Measurements from ENCODE around the gene PRKAR2B. TPM values are rescaled to one million over a fixed set of nuclear protein-coding genes. Genes with fewer than 3 reads are reported as not detected.

PRKAR2B gene
- total and polyA plus RNA-seq, 2 of the 4 experiments (the other 2 are of a cell fraction) = 3.0 to 3.1 TPM

- in situ Hi-C loops (cut with MboI; ENCODE audit: low sequenced_read_pairs) = no loop called here
- no peak for TF ChIP-seq POLR2A (IDR thresholded peaks at IDR 0.05; ENCODE audit: low read depth, low read length)
- no peak for TF ChIP-seq USF2 (IDR thresholded peaks at IDR 0.05; ENCODE audit: low read depth, low read length)
- TF ChIP-seq CTCF (conservative IDR thresholded peaks at IDR 0.05; ENCODE audit: low read depth, low read length) = no peak
- TF ChIP-seq CHD1 (IDR thresholded peaks at IDR 0.05; ENCODE audit: low read depth, low read length) = no peak
- no peak for TF ChIP-seq CEBPB (IDR thresholded peaks at IDR 0.05; ENCODE audit: low read depth, low read length)
- TF ChIP-seq BHLHE40 (IDR thresholded peaks at IDR 0.05; ENCODE audit: low read depth, low read length) = no peak
- no peak for TF ChIP-seq RAD21 (IDR thresholded peaks at IDR 0.05; ENCODE audit: low read length)
- no peak for TF ChIP-seq SMC3 (IDR thresholded peaks at IDR 0.05; ENCODE audit: low read depth, low read length)
- no peak for TF ChIP-seq RCOR1 (IDR thresholded peaks at IDR 0.05; ENCODE audit: insufficient replicate concordance, low read length)
- TF ChIP-seq NFE2L2 (IDR thresholded peaks at IDR 0.05; ENCODE audit: low read depth, low read length) = no peak
- TF ChIP-seq FOS (IDR thresholded peaks at IDR 0.05; ENCODE audit: low read depth, low read length) = no peak
- no peak for TF ChIP-seq ELK1 (IDR thresholded peaks at IDR 0.05; ENCODE audit: borderline replicate concordance, low read depth, low read length)
- no peak for TF ChIP-seq MAZ (IDR thresholded peaks at IDR 0.05; ENCODE audit: borderline replicate concordance, low read depth, low read length)
- no peak for TF ChIP-seq RFX5 (IDR thresholded peaks at IDR 0.05; ENCODE audit: low read depth, low read length)
- TF ChIP-seq MAFK (IDR thresholded peaks at IDR 0.05; ENCODE audit: low read depth, low read length) = no peak
These were observed 32.5 kb downstream of the PRKAR2B start for GRCh38 chr7:107076781-107077698.

More at GRCh38 chr7:107076781-107077698, 32.5 kb downstream of the PRKAR2B start:
- H2BK120ac ChIP-seq (ENCODE audit: low read depth, low read length) = no peak overlapping the region
- H2BK20ac ChIP-seq (ENCODE audit: low read depth, low read length) = no peak overlapping the region
- no peak overlapping the region for H2AK5ac ChIP-seq (ENCODE audit: low read depth, low read length)
- no peak for DNase-seq
- H3K4me3 ChIP-seq (ENCODE audit: insufficient read depth, low read depth, low read length) = no peak overlapping the region
- H3K9ac ChIP-seq (ENCODE audit: low read depth, low read length) = no peak overlapping the region
- H3K56ac ChIP-seq (ENCODE audit: extremely low read depth, insufficient read depth, low read length) = no peak overlapping the region
- dilution Hi-C loops (cut with HindIII; ENCODE audit: low sequenced_read_pairs, unreplicated experiment) (no loop called here), intact Hi-C loops (cut with micrococcal nuclease) (no loop called here)
- no peak overlapping the region for H2AK9ac ChIP-seq (replicated peaks; ENCODE audit: low read depth, low read length, poor library complexity)
- H4K8ac ChIP-seq (ENCODE audit: low read depth in 2 of 2, low read length in 2 of 2) = no peak overlapping the region
- no peak overlapping the region for H3K23ac ChIP-seq (ENCODE audit: low read depth, low read length)
- ATAC-seq (ENCODE audit: low read depth) = no peak
- no TSS peak for BruUV-seq (replicated peaks)
- no peak overlapping the region for H3K4ac ChIP-seq (ENCODE audit: low read depth, low read length)
- no peak overlapping the region for H3K14ac ChIP-seq (replicated peaks; ENCODE audit: low read depth, low read length)
- no peaks in the 10 kb centered on the region for H3K27me3 ChIP-seq (ENCODE audit: control insufficient read depth, insufficient read depth, low read length)
- WGBS, 2 experiments (ENCODE audit: extremely low coverage in 2 of 2, insufficient read length in 1 of 2) = 95% methylated on average over 4 of the region's 8 CpGs; no CpG with 5 or more reads in 1 of the 2 experiments
- H3K4me1 ChIP-seq (ENCODE audit: control insufficient read depth, insufficient read depth, low read length) = no peaks in the 10 kb centered on the region
- no peak overlapping the region for H2AFZ ChIP-seq (replicated peaks; ENCODE audit: low read length, poor library complexity)
- peaks cover 11% of the 10 kb centered on the region for H3K9me1 ChIP-seq (ENCODE audit: insufficient read depth, low read length)
- H3K4me2 ChIP-seq (ENCODE audit: low read depth, low read length) = no peak overlapping the region
- H4K20me1 ChIP-seq (ENCODE audit: insufficient read depth, low read length) = 0 out of 2 replicates have a peak, but pooled peaks cover 3% of the 10 kb centered on the region
- H3K18ac ChIP-seq (ENCODE audit: low read depth, low read length) = no peak overlapping the region
- no peak overlapping the region for H3K27ac ChIP-seq (ENCODE audit: insufficient read depth, low read length)
- peaks cover 1% of the 10 kb centered on the region; the same call in 1 of the 2 replicates for H3K36me3 ChIP-seq (ENCODE audit: control insufficient read depth, insufficient read depth, low read length)
- POLR2A ChIA-PET (ENCODE audit: unreplicated experiment) = no interaction called here
- no peaks in the 10 kb centered on the region for H3K9me3 ChIP-seq (ENCODE audit: control insufficient read depth, insufficient read depth, low read length)
- no peaks in the 10 kb centered on the region for H3K79me1 ChIP-seq (ENCODE audit: low read depth in 1 of 2, low read length in 2 of 2)
- no peak overlapping the region for H2BK5ac ChIP-seq (ENCODE audit: low read depth, low read length, poor library complexity, severe bottlenecking)
- no peak overlapping the region for H2BK15ac ChIP-seq (ENCODE audit: low read depth, low read length)
- CTCF ChIA-PET = no interaction called here
- H4K5ac ChIP-seq (ENCODE audit: low read depth, low read length) = no peak overlapping the region
- no peak overlapping the region for H4K91ac ChIP-seq (ENCODE audit: insufficient read depth, low read depth, low read length)

All from IMR-90 (cell line).